Dermis blood vessel endothelial cell (primary cell): Measurements from ENCODE around the gene SPECC1. TPM values are rescaled to one million over a fixed set of nuclear protein-coding genes. Genes with fewer than 3 reads are reported as not detected.
"Not testable (repeated sequence)": the region's sequence is repeated elsewhere in the genome, so short reads cannot be mapped to it uniquely, and the experiment has no call there.

Experiments used
- DNase-seq: peaks from one replicate; pipeline ENCODE4 v3.0.0; 2010
- total RNA-seq: library from RNA; depleted of rRNA; stranded (reverse); fragments of >200 nt; gene quantifications from 2 replicates; pipeline ENCODE4 v1.2.3, GENCODE V29; 2014

Gene SPECC1
- total RNA-seq, 1 donor from 2014 or later, result 3.1 TPM

DNA sequence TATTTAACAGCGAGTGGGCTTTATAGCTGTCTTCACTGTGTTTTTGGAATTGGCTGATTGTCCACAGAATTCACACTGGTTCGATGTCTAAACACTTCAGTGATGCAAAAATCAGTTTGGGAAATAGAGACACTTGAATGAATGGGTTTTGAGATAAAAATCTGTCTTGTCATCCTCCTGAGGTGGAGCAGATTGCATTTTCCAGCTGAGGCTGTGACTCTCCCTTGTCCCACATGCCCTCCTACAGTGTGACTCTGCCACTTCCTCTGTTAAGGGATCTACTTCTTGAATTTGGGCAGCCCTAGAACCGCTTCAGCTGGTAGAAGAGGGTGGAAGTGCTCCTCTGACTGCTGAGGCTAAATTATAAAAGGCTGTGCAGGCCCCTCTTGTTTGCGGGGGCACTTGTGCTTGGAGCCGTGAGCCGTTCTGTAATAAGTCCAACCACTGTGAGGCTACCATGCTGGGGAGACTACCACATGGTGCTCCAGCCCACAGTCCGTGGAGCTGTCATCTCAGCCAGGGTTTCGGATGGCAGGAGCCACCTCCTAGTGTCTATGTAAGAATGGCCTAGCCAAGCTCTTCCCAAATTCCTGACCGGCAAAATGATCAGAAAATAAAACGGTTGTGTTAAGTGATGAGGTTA lies 175.9 kb downstream of the SPECC1 start:
- DNase-seq, result no peak

DNA sequence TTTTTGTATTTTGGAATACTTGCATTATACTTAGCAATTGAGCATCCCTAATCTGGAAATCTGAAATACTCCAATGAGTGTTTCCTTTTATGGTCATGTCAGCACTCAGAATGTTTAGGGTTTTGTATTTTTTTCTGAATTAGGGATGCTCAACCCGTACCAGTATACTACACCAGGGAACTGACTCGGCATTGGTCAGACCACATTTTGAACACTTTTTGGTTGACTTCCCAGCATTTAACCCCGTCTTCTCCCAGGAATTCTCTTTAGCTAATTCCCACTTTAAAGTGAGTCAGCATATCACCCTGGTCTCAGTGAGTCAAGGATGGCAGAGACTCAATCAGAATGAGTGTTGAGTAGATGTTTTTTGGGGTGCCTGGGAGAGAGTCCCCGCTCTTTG lies 177.9 kb downstream of the SPECC1 start:
- DNase-seq, result no peak

- no peak for DNase-seq
Measured at GRCh38 chr17:20189302-20189701, 180.1 kb downstream of the SPECC1 start.

DNA sequence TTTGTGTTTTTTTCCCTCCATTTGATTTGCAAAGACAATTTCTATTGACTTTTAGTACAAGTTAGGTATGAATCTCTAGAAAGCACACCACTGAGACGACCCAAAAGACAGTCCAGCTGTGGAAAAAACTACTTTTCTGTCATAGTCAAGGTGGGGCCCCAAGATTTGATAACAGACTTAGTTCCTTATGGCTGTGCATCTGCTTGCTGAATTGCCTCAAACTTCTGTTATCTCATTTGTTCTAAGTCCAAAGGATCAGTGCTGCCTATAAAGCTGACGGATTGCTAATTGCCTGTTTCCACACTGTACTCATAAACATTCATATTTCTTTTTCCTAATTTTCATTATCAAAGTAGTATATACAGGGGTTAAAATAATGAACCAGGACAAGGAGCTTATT lies 180.8 kb downstream of the SPECC1 start:
- no peak for DNase-seq

- no peak for DNase-seq
Measured at GRCh38 chr17:20190605-20191004, 181.4 kb downstream of the SPECC1 start.

GRCh38 chr17:20191056-20191455 lies 181.9 kb downstream of the SPECC1 start:
- DNase-seq, result no peak

GRCh38 chr17:20196286-20196685 lies 187.1 kb downstream of the SPECC1 start:
- not testable (repeated sequence) for DNase-seq

DNA sequence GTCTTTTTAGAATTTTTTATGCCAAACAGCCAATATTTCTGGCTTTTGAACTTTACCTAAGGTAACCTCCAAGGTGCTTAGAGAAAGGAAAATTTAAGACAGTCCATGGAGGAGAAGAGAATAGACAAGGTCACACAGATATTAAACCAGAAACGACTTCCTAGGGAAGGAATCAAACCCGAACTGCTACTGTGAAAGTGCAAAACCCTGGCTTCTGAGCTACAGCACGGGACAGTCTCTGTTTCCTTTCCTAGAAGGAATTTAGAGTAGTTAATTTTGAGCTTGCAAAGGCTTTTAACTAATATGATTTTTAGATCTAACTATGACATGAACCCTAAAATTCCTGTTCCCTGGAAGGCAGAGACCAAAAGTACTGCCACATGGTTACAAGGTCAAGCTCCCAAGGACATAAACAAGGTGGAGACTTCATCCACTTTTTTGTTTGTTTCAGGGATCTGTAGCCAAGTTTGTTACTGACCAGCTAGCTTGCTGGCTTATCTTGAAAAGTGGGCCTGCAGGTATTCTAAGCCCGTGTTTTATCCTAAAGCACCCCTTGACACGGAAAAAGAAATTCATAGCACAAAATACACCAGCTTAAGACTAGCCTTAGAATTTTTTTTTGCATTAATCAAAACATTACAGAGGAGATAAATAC lies 188.2 kb downstream of the SPECC1 start:
- DNase-seq, result no peak

- no peak for DNase-seq
Measured at GRCh38 chr17:20200016-20200795, 191.0 kb downstream of the SPECC1 start.

- no peak for DNase-seq
Measured at GRCh38 chr17:20200865-20201458, 191.8 kb downstream of the SPECC1 start.

DNA sequence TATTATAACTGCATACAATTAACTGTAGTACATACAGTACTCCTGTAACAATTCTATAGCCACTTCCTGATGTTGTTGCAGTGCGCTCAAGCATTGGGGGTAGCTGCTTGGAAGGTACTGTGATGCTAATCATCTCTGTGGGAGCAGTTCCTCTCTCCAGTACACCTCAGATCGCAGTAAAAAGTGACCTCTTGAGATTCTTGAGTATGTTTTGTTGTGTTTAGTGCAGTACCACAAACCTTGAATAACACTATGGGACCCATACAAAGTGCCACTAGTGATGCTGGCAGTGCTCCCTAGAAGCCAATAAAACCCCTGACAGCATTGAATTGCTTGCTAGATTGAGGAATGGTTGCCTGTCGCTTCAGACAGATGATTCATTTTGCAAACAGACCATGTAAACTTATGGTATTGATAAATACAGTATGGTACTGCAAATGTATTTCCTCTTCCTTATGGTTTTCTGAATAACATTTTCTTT lies 193.0 kb downstream of the SPECC1 start:
- no peak for DNase-seq

GRCh38 chr17:20203018-20203417 lies 193.9 kb downstream of the SPECC1 start:
- DNase-seq, result no peak

DNA sequence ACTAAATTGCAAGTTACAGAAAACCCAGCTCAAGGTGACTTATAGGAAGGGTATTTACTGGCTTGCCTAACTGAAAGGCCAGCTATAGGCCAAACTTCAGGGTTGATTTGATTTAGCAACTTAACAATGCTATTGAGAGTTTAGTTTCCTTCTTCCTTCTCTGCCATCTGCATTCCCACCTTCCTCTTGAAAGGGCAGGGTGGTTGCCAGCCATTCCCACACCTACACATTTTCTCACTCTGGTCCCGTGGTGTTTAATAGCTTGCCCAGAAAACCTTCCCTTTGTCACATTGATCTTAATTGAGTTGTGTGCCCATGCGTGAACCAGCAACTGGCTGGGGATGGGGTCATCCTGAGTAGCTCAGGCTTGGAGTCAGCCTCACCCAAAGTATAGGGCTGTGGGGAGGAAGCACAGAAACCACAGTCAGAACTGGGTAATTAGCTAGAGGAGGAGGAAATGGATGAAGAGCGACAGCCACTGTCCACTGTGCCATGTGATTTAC lies 194.7 kb downstream of the SPECC1 start:
- DNase-seq, result no peak

GRCh38 chr17:20205609-20206008 lies 196.4 kb downstream of the SPECC1 start:
- DNase-seq, result no peak

- no peak for DNase-seq
Measured at GRCh38 chr17:20206068-20206467, 196.9 kb downstream of the SPECC1 start.

GRCh38 chr17:20206591-20206990 lies 197.4 kb downstream of the SPECC1 start:
- no peak for DNase-seq

DNA sequence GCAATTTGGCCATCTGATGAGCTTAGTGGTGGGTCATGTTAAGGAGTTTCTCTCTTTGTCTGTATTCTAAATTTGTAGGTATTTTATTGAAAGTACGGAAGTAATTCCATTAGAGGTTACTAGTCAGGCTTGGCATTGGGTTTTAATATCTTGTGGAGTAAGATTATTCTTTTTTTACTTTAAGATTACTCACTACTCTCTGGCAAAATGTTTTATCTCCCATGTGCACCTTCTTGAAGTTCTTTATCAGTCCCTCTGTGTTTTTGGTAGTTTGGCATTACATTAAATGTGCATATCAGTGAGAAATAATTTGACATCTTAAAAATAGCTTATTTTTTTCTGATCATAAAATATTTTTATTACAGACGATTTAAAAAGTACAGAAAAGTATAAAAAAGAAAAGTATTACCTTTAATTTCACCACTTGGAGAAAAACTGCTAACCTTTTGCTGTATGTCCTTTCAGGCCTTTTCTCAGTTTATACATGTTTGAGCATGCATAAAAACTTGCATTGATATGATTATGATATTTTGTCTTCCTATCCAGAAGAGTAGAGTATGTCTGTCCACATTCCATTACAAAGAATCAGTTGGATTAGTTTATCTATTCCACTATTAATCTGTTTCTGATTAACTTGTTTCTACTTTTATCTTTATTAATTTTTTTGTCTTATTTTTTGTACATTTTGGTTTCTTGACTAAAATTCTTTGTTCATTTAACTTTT lies 198.3 kb downstream of the SPECC1 start:
- no peak for DNase-seq

- no peak for DNase-seq
Measured at GRCh38 chr17:20208717-20209116, 199.6 kb downstream of the SPECC1 start.

DNA sequence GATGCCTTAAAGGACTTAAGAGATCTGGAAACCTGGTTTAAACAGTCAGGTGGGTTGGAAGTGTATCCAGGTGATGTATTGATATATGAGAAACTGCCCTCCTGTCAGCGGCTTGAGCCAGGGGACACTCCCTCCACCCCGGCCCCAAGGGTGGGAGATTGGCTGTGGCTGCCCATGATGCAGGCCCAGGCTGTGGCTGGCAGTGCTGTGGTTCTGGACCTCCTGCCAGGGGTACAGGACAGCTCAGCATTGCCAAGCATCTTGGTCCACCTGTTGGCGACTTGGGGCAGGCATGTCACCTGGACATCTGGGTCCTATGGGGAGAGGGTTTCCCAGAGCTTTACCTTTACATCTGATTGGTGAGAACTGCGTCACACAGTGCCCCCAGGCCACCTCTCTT lies 201.0 kb downstream of the SPECC1 start:
- no peak for DNase-seq

DNA sequence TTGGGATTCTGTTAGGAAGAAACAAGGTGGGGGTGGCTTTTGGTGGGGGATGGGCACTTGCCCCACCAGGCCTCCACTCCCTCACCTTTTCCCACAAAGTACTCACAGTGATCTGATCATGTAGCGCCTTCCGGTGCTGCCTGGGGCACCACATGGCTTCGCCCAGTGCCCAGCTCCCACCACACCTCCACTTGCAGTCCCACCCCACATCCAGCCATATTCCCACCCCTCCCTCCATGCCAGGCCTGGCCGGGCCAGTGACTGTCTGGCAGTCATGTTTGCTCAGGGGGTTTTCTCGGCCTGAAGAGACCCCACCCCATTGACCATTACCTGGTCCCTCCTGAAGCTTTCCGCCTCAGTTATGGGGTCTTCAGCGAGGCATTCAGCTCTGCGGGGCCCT lies 201.5 kb downstream of the SPECC1 start:
- no peak for DNase-seq

- DNase-seq, result no peak
Measured at GRCh38 chr17:20211246-20211645, 202.1 kb downstream of the SPECC1 start.

DNA sequence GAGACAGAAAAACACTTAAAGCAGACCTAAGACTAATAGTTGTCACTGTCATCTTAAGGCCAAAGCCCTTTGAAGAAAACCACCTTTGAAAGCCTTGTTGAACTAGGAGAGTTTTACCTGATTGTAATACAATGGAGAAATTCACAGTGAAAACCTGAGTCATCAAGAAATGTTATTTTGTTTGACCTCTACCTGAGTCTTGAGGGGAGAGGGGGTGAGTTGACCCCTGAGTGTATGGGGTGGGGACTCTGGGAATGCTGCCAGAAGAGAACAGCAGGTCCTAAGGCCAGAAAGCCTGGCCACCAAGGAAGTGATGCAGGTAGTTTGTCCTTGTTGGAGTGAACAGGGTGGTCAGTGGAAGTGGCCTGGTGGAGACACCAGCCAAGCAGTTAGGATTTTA lies 204.3 kb downstream of the SPECC1 start:
- DNase-seq, result no peak
